K562 (cell line): ENCODE results near the gene TBC1D17. TPM values are rescaled to one million over a fixed set of nuclear protein-coding genes. Genes with fewer than 3 reads are reported as not detected.

Source experiments
- ATAC-seq: fragments of 200-7000 bp; cut with Tn5 transposase; 3 replicates; pipeline ENCODE4 v1.9.1; 2020; ENCODE audit warnings: moderate library complexity
- BruUV-seq: library from RNA; stranded (reverse); fragments of 400-500 nt; replicated peaks from 2 replicates; lab custom pipeline; 2021; lab: Mats Ljungman, UMichigan
- CTCF ChIA-PET: fragments of 300-600 bp; formaldehyde crosslinking; extraction: SDS; loops from one replicate; lab custom pipeline; 2021; ENCODE audit warnings: low intra/inter-chr PET ratio; lab: Yijun Ruan, JAX
- POLR2A ChIA-PET: fragments of 300-600, 350-650 bp; sonication (Branson Sonifier 250); formaldehyde crosslinking; extraction: SDS; loops from one replicate; lab custom pipeline; 2021; ENCODE audit warnings: antibody characterized with exemption, inconsistent platforms; lab: Yijun Ruan, JAX
- DNase-seq, 4 experiments: peaks; one replicate each; pipeline versions ENCODE4 v3.0.0 to v3.0.0-alpha.2; 2011 to 2018; ENCODE audit warnings: low spot score in 3 of 4, mixed read lengths in 3 of 4; ENCODE audit errors: extremely low read depth in 1 of 4
- FAIRE-seq: peaks from 2 replicates; lab custom pipeline; 2011; peaks lifted over from hg19 to GRCh38; lab: Jason Lieb, UNC
- H2AFZ ChIP-seq: 2 replicates; pipeline ENCODE4 v1.6.0; 2011; ENCODE audit warnings: low read depth, low read length, control low read depth, inconsistent platforms
- H3K27ac ChIP-seq: fragments of 200-600 bp; 3 replicates; pipeline ENCODE4 v1.8.0; 2011; ENCODE audit warnings: low read depth, mild to moderate bottlenecking, control low read depth, inconsistent platforms, low read length, moderate library complexity, mixed read lengths; ENCODE audit errors: extremely low read depth
- H3K27me3 ChIP-seq, 2 experiments: fragments of 300-600 bp in 1 of 2; 2 replicates in 1 of 2; 3 replicates in 1 of 2; pipeline versions ENCODE4 v1.6.0 to v1.8.0; 2011; ENCODE audit warnings: inconsistent platforms in 2 of 2, low read length in 2 of 2, mild to moderate bottlenecking in 1 of 2, mixed read lengths in 1 of 2, moderate library complexity in 1 of 2; ENCODE audit not compliant: control insufficient read depth in 2 of 2, insufficient read depth in 2 of 2
- H3K36me3 ChIP-seq: fragments of 300-600 bp; 3 replicates; pipeline ENCODE4 v1.8.0; 2011; ENCODE audit warnings: mild to moderate bottlenecking, low read length, inconsistent platforms; ENCODE audit not compliant: control insufficient read depth, insufficient read depth
- H3K4me1 ChIP-seq, 2 experiments: fragments of 200-600 bp in 1 of 2; replicated peaks in 1 of 2; 2 replicates in 1 of 2; 3 replicates in 1 of 2; pipeline versions ENCODE4 v1.5.1 to v1.8.0; 2011; ENCODE audit warnings: inconsistent platforms in 2 of 2, low read length in 2 of 2, mild to moderate bottlenecking in 1 of 2, mixed read lengths in 1 of 2, moderate library complexity in 1 of 2; ENCODE audit not compliant: control insufficient read depth in 2 of 2, insufficient read depth in 2 of 2
- H3K4me2 ChIP-seq: 2 replicates; pipeline ENCODE4 v1.6.1; 2011; ENCODE audit warnings: low read length, control low read depth, inconsistent platforms, mixed read lengths; ENCODE audit not compliant: insufficient read depth
- H3K4me3 ChIP-seq: fragments of 200-600 bp; sonication (generic), shearing (Covaris generic); 2 replicates; pipeline ENCODE4 v1.5.1; 2016; ENCODE audit warnings: control low read depth, inconsistent platforms
- H3K79me2 ChIP-seq: fragments of 200-600 bp; 3 replicates; pipeline ENCODE4 v1.8.0; 2011; ENCODE audit warnings: low read length, inconsistent platforms; ENCODE audit not compliant: control insufficient read depth, insufficient read depth
- H3K9ac ChIP-seq, 2 experiments: 2 replicates each; pipeline versions ENCODE4 v1.6.0 to v1.6.1; 2011; ENCODE audit warnings: low read depth in 2 of 2, low read length in 2 of 2, control low read depth in 1 of 2, inconsistent platforms in 1 of 2, mild to moderate bottlenecking in 1 of 2, mixed read lengths in 1 of 2; ENCODE audit not compliant: insufficient read depth in 1 of 2
- H3K9me1 ChIP-seq: one replicate; pipeline ENCODE4 v1.6.0; 2011; ENCODE audit warnings: inconsistent platforms, mild to moderate bottlenecking, low read length, moderate library complexity; ENCODE audit not compliant: control insufficient read depth, insufficient read depth
- H3K9me3 ChIP-seq: replicated peaks from 2 replicates; pipeline ENCODE4 v1.5.1; 2011; ENCODE audit warnings: low read depth, low read length, inconsistent platforms; ENCODE audit not compliant: control insufficient read depth, insufficient read depth
- H4K20me1 ChIP-seq: replicated peaks from 2 replicates; pipeline ENCODE4 v1.6.1; 2011; ENCODE audit warnings: low read length, inconsistent platforms, mixed read lengths; ENCODE audit not compliant: control insufficient read depth, insufficient read depth
- ARHGAP35 ChIP-seq: fragments of 450-650 bp; IDR thresholded peaks from 2 replicates; pipeline ENCODE4 v1.6.1; 2018; ENCODE audit not compliant: partially characterized antibody
- ESRRA ChIP-seq: fragments of 450-650 bp; IDR thresholded peaks from 2 replicates; pipeline ENCODE4 v1.6.1; 2014; ENCODE audit warnings: low read depth, mild to moderate bottlenecking, moderate library complexity, borderline replicate concordance
- HDAC2 ChIP-seq: fragments of 450-650 bp; IDR thresholded peaks from 2 replicates; pipeline ENCODE4 v1.6.1; 2016; ENCODE audit warnings: mild to moderate bottlenecking
- ID3 ChIP-seq, 2 experiments: fragments of 250-450 bp in 1 of 2; fragments of 450-650 bp in 1 of 2; sonication (Bioruptor Pico) in 1 of 2; IDR thresholded peaks; 2 replicates each; pipeline versions ENCODE4 v1.6.1 to v1.8.0; 2016 to 2021; ENCODE audit warnings: mild to moderate bottlenecking in 2 of 2, moderate library complexity in 2 of 2, missing compliant biosample characterization in 1 of 2, missing genetic modification characterization in 1 of 2
- KLF16 ChIP-seq: IDR thresholded peaks from 2 replicates; pipeline ENCODE4 v1.6.1; 2016; ENCODE audit warnings: antibody characterized with exemption
- MAZ ChIP-seq, 2 experiments: fragments of 450-650 bp in 1 of 2; sonication (generic) in 1 of 2; formaldehyde crosslinking; IDR thresholded peaks in 1 of 2; conservative IDR thresholded peaks in 1 of 2; 2 replicates each; pipeline versions ENCODE4 v1.4.0 to v1.5.0; 2020; ENCODE audit warnings: mild to moderate bottlenecking in 1 of 2, missing genetic modification reagents in 1 of 2
- MYNN ChIP-seq, 2 experiments: sonication (generic); formaldehyde crosslinking in 1 of 2; IDR thresholded peaks; 2 replicates each; pipeline versions ENCODE4 v1.5.0 to v1.6.1; 2016 to 2020; ENCODE audit warnings: antibody characterized with exemption in 1 of 2, missing genetic modification reagents in 1 of 2
- NR2F6 ChIP-seq: fragments of 450-650 bp; formaldehyde crosslinking; IDR thresholded peaks from 2 replicates; pipeline ENCODE4 v1.4.0; 2020; ENCODE audit warnings: mild to moderate bottlenecking
- NR3C1 ChIP-seq: sonication (generic); formaldehyde crosslinking; IDR thresholded peaks from 2 replicates; pipeline ENCODE4 v1.8.1; 2022; ENCODE audit warnings: missing genetic modification reagents
- NR4A1 ChIP-seq, 2 experiments: fragments of 250-450 bp in 1 of 2; fragments of 450-650 bp in 1 of 2; sonication (Bioruptor Pico) in 1 of 2; IDR thresholded peaks; 2 replicates each; pipeline versions ENCODE4 v1.4.0 to v1.6.1; 2016 to 2020; ENCODE audit warnings: mild to moderate bottlenecking in 2 of 2, missing compliant biosample characterization in 1 of 2, missing genetic modification characterization in 1 of 2, moderate library complexity in 1 of 2
- PHF21A ChIP-seq: fragments of 450-650 bp; IDR thresholded peaks from 2 replicates; pipeline ENCODE4 v1.6.1; 2017; ENCODE audit warnings: low read depth, borderline replicate concordance
- POLR2G ChIP-seq: fragments of 200-400 bp; formaldehyde crosslinking; IDR thresholded peaks from 2 replicates; pipeline ENCODE4 v1.6.1; 2017; ENCODE audit warnings: low read depth, mild to moderate bottlenecking, antibody characterized with exemption, low read length, moderate library complexity
- RHOXF2B ChIP-seq: fragments of 250-450 bp; sonication (Bioruptor Pico); conservative IDR thresholded peaks from 2 replicates; pipeline ENCODE4 v1.5.1; 2021
- SP2 ChIP-seq: IDR thresholded peaks from 2 replicates; pipeline ENCODE4 v1.6.1; 2011; ENCODE audit warnings: mild to moderate bottlenecking, low read depth, low read length, moderate library complexity; ENCODE audit not compliant: poor library complexity, severe bottlenecking; ENCODE audit errors: extremely low read depth
- STAT5A ChIP-seq: IDR thresholded peaks from 2 replicates; pipeline ENCODE4 v1.6.1; 2012; ENCODE audit warnings: low read length, inconsistent platforms, borderline replicate concordance
- TBP ChIP-seq: optimal IDR thresholded peaks from 2 replicates; pipeline ENCODE3; 2011; ENCODE audit warnings: low read depth, low read length, improper control_type of control experiment
- ZFP1 ChIP-seq: fragments of 450-650 bp; formaldehyde crosslinking; IDR thresholded peaks from 2 replicates; pipeline ENCODE4 v1.4.0; 2020; ENCODE audit warnings: mild to moderate bottlenecking, mixed read lengths
- ZFPM2 ChIP-seq: fragments of 250-450 bp; sonication (Bioruptor Pico); IDR thresholded peaks from 2 replicates; pipeline ENCODE4 v1.5.1; 2022; ENCODE audit warnings: mild to moderate bottlenecking
- ZNF217 ChIP-seq: sonication (generic); formaldehyde crosslinking; IDR thresholded peaks from 2 replicates; pipeline ENCODE4 v1.8.0; 2022; ENCODE audit warnings: mild to moderate bottlenecking, missing genetic modification reagents
- ZNF253 ChIP-seq: fragments of 250-450 bp; sonication (Bioruptor Pico); conservative IDR thresholded peaks from 2 replicates; pipeline ENCODE4 v1.6.1; 2021; ENCODE audit warnings: mild to moderate bottlenecking
- ZNF354B ChIP-seq: fragments of 250-450 bp; sonication (Bioruptor Pico); IDR thresholded peaks from 2 replicates; pipeline ENCODE4 v1.4.0; 2020
- ZNF668 ChIP-seq: fragments of 250-450 bp; sonication (Bioruptor Pico); IDR thresholded peaks from 2 replicates; pipeline ENCODE4 v1.8.0; 2022; ENCODE audit warnings: mild to moderate bottlenecking, inconsistent platforms
- ZNF79 ChIP-seq: fragments of 250-450 bp; sonication (Bioruptor Pico); IDR thresholded peaks from 2 replicates; pipeline ENCODE4 v1.4.0; 2020; ENCODE audit warnings: low read depth, mild to moderate bottlenecking, moderate library complexity
- ZNF830 ChIP-seq: fragments of 250-450 bp; sonication (Bioruptor Pico); IDR thresholded peaks from 2 replicates; pipeline ENCODE4 v1.5.0; 2021; ENCODE audit warnings: mild to moderate bottlenecking
- ZZZ3 ChIP-seq: fragments of 450-650 bp; IDR thresholded peaks from 2 replicates; pipeline ENCODE4 v1.6.1; 2016; ENCODE audit warnings: antibody characterized with exemption, mild to moderate bottlenecking, moderate library complexity
- WGBS: fragments of 100-300 bp; shearing (Covaris generic); methylation state at CpG from one replicate; pipeline ENCODE4 v1.1.6; 2016; ENCODE audit warnings: low coverage, mixed read lengths; ENCODE audit not compliant: insufficient coverage; ENCODE audit errors: missing lambda C conversion rate; 5-methylcytosine and 5-hydroxymethylcytosine counted together
- in situ Hi-C: fragments of 300-500 bp; cut with MboI; formaldehyde crosslinking; loops from 4 replicates; pipeline ENCODE4 v1.15.0; 2018; ENCODE audit warnings: inconsistent platforms, mixed read lengths
- intact Hi-C: fragments of 100-400 bp; cut with micrococcal nuclease; formaldehyde crosslinking; loops from 2 replicates; pipeline ENCODE4 v1.14.2; 2022
- polyA plus RNA-seq, 8 experiments: library from polyadenylated mRNA; depleted of rRNA in 4 of 8; stranded (reverse) in 5 of 8; unstranded in 3 of 8; fragments of >200 nt; fragmentation: Nextera tagmentation in 2 of 8; fragmentation: Illumina TruSeq in 1 of 8; extraction: Ambion mirVana in 2 of 8; extraction: Trizol in 1 of 8; gene quantifications; 2 replicates each; pipeline versions ENCODE4 v1.2.1 to v1.2.3, GENCODE V29; 2011 to 2014; ENCODE audit warnings: inconsistent platforms in 1 of 8, missing spikeins in 1 of 8
- total RNA-seq, 7 experiments: library from RNA; depleted of rRNA in 6 of 7; stranded (reverse); fragments of >200 nt in 6 of 7; fragmentation: Illumina TruSeq in 2 of 7; extraction: Trizol in 2 of 7; gene quantifications; 2 replicates each; pipeline versions ENCODE4 v1.2.1 to v1.2.3, GENCODE V29; 2011 to 2021; ENCODE audit warnings: low replicate concordance in 1 of 7

The TBC1D17 gene
- total and polyA plus RNA-seq, 9 of the 15 experiments (the other 6 are each of a cell fraction or from before 2014, with no cell fraction given): 0.42 to 16.0 (median 3.8) TPM

- Histone ChIP-seq H4K20me1 (peaks cover 12% of the 10 kb centered on the region), H3K9me3 (no peaks in the 10 kb centered on the region), H3K4me3 (no peak overlapping the region), H3K79me2 (peaks cover 46% of the 10 kb centered on the region), H3K27ac (no peak overlapping the region), H3K4me1 (peaks cover 22 to 50% of the 10 kb centered on the region in 2 experiments), H3K9ac (no peak overlapping the region), H3K27me3 (no peaks in the 10 kb centered on the region), H3K4me2 (peak overlapping the region; percentile 85; the same call in 1 of the 2 replicates), H3K9me1 (peaks cover 5% of the 10 kb centered on the region), H3K36me3 (peaks cover 26% of the 10 kb centered on the region), H2AFZ (no peak overlapping the region)
- BruUV-seq: no TSS peak
- no peak for ATAC-seq
- 92% methylated on average over 7 of the region's 7 CpGs for WGBS
- in situ Hi-C loops (loop anchor here (10.0 kb wide), 1 partner anchor 163 kb away; no protein-coding TSS in a partner anchor), intact Hi-C loops (no loop called here)
- CTCF ChIA-PET: no interaction called here
- FAIRE-seq: no peak
- DNase-seq: no peak
- POLR2A ChIA-PET: interaction anchor here (6.4 kb wide), 1 partner anchor 17 kb away, joined by 105 read pairs; no protein-coding TSS in a partner anchor
- no peak for TF ChIP-seq ZFP1
- no peak for TF ChIP-seq NR3C1 (CRISPR knock-in tag)
- TF ChIP-seq POLR2G: peak; percentile 54
- TF ChIP-seq ZNF354B (CRISPR knock-in tag): no peak
- TF ChIP-seq ZNF668 (CRISPR knock-in tag): no peak
- TF ChIP-seq ZNF253 (CRISPR knock-in tag): no peak
- TF ChIP-seq PHF21A: no peak
- no peak for TF ChIP-seq SP2
- no peak for TF ChIP-seq ID3 (CRISPR knock-in tag; IDR thresholded peaks at IDR 0.05)
- TF ChIP-seq ID3 (tag; IDR thresholded peaks at IDR 0.05): no peak
- no peak for TF ChIP-seq NR2F6 (CRISPR knock-in tag)
- TF ChIP-seq ZNF830 (CRISPR knock-in tag): no peak
- TF ChIP-seq RHOXF2B (CRISPR knock-in tag): 0 out of 2 replicates have a peak, but pooled peaks have one; percentile 14
- no peak for TF ChIP-seq HDAC2
- TF ChIP-seq MAZ (CRISPR knock-in tag; conservative IDR thresholded peaks at IDR 0.05 in 1 of 2, IDR thresholded peaks at IDR 0.05 in 1 of 2): peak; percentile 14 to 25; a peak in 1 of 4 replicates
- no peak for TF ChIP-seq MYNN (IDR thresholded peaks at IDR 0.05)
- no peak for TF ChIP-seq MYNN (CRISPR knock-in tag; IDR thresholded peaks at IDR 0.05)
- TF ChIP-seq KLF16: no peak
- no peak for TF ChIP-seq ZZZ3
- TF ChIP-seq ZNF217 (CRISPR knock-in tag): no peak
- no peak for TF ChIP-seq ARHGAP35
- TF ChIP-seq ZFPM2 (CRISPR knock-in tag): no peak
- TF ChIP-seq NR4A1 (CRISPR knock-in tag; IDR thresholded peaks at IDR 0.05): no peak
- TF ChIP-seq NR4A1 (tag; IDR thresholded peaks at IDR 0.05): no peak
- TF ChIP-seq ESRRA: no peak
- TF ChIP-seq STAT5A: no peak
- no peak for TF ChIP-seq TBP
- no peak for TF ChIP-seq ZNF79 (CRISPR knock-in tag)
Measured at GRCh38 chr19:49931293-49932040, 54.0 kb downstream of the TBC1D17 start.
